ENCODE results near the gene TKT.
"Not testable (repeated sequence)": the region's sequence is repeated elsewhere in the genome, so short reads cannot be mapped to it uniquely, and the experiment has no call there.

The TKT gene, protein sequence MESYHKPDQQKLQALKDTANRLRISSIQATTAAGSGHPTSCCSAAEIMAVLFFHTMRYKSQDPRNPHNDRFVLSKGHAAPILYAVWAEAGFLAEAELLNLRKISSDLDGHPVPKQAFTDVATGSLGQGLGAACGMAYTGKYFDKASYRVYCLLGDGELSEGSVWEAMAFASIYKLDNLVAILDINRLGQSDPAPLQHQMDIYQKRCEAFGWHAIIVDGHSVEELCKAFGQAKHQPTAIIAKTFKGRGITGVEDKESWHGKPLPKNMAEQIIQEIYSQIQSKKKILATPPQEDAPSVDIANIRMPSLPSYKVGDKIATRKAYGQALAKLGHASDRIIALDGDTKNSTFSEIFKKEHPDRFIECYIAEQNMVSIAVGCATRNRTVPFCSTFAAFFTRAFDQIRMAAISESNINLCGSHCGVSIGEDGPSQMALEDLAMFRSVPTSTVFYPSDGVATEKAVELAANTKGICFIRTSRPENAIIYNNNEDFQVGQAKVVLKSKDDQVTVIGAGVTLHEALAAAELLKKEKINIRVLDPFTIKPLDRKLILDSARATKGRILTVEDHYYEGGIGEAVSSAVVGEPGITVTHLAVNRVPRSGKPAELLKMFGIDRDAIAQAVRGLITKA

DNA sequence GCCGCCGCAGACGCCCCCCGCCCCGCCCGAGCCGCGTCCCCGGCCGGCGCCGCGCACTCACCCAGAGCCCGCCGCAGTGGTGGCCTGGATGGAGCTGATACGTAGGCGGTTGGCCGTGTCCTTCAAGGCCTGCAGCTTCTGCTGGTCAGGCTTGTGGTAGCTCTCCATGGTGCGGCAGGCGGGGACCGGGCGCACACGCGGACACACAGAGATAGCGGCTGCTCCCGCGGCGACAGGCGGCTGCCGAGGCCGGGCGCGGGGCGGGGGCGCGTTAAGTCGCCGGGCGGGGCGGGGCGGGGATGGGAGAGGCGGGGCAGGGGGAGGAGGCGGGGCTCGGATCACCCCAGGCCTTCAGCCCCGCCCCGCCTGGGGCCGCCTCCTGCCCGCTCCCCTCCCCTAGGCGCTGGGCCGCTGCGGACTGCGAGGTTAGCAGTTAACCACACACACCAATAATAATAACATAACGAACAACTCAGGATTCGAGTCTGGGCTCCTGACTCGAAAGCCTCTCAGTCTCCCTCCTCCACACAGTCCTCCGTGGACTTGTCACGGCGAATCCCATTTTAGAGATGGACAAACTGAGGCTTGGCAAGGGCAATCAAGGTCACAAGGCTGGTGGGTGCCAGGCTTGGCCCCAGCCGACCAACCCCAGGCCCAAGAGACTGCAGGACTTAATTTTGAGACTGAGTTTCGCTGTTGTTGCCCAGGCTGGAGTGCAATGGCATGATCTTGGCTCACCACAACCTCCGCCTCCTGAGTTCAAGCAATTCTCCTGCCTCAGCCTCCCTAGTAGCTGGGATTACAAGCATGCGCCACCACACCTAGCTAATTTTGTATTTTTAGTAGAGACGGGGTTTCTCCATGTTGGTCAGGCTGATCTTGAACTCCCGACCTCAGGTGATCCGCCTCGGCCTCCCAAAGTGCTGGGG, at the start of gene TKT:
TSS of gene TKT (minus strand) at position 248 of the 929 bp plus-strand sequence. CDS start at position 168, 80 bp downstream.
- DNase-seq = no peak

DNA sequence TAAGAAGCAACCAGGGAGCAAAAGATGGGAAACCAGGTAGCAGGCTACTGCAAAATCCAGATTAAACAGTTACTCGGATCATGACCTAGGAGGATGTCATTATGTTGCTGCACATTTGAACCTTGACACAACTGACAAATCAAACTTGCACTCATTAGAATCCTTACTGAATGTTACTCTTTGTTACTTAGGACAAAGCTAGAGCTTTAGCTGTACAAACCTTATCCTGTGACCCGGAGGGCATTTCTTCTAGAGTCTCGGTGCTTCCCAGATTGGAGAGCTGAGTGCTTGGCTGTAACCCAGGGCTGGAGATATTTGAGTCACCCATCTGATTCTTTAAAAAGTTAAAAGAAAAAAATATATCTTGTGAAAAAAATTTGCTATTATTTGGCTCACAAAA, 48.1 kb upstream of the TKT start:
- no peak for DNase-seq

DNA sequence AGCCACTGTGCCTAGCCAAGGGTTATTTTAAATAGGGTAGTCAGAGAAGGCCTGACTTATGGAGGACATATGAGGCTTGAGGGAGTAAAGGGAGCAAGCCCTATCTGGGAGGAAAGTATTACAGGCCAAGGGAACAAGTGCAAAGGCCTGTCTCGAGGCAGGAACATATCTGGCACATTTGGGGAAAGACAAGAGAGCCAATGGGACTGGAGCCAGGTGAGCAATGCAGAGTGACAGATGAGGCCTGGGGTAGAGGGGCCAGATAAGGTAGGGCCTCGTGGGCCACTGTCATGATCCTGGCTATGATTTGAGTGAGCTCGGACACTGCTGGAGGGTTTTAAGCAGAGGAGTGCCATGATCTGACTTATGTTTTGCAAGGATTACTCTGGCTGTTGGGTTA, 47.7 kb upstream of the TKT start:
- DNase-seq = no peak

DNA sequence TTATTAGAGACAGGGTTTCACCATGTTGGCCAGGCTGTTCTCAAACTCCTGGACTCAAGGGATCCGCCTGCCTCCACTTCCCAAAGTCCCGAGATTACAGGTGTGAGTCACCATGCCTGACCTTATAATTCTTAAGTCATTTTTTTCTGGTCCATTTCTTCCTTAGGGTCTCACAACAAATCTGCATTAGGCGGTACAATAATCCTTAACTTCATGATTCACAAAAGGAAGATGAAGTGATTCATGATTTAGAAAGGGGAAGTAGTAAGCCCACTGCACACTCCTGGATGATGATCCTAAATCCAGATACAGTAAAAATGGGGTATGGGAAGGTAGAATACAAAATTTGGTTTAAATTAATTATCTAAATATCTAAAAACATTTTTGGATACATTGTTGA, 45.0 kb upstream of the TKT start:
- DNase-seq = no peak

DNA sequence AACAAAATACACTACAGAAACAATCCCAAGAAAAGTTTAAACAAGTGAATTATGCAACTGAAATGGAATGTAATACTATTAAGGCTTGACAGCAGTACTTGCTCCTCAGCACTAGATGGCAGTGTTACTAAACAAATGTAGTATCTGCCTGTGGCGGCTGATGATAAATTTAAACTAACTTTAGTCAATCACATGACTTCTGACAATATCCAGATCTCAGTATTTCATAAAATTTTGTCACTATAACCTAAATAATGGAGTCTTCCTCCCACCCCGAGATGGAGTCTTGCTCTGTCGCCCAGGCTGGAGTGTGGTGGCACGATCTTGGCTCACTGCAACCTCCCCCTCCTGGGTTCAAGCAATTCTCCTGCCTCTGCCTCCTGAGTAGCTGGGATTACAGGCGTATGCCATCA, 43.8 kb upstream of the TKT start:
- not testable (repeated sequence) for DNase-seq

DNA sequence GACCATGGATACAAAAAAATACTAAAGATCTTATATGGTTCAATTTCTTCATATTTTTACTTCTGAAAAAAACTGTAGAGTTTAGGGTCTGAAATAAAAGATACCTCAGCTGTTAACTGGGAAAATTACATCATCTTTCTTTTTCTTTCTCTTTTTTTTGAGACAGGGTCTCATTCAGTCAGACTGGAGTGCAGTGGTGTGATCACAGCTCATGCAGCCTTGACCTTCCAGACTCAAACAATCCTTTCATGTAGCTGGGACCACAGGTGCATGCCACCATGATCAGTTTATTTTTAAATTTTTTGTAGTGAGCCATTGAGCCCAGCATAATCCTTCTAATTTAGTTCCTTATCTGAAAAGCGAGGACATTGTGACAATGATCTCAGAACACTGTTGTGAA, 39.6 kb upstream of the TKT start:
- DNase-seq = no peak

DNA sequence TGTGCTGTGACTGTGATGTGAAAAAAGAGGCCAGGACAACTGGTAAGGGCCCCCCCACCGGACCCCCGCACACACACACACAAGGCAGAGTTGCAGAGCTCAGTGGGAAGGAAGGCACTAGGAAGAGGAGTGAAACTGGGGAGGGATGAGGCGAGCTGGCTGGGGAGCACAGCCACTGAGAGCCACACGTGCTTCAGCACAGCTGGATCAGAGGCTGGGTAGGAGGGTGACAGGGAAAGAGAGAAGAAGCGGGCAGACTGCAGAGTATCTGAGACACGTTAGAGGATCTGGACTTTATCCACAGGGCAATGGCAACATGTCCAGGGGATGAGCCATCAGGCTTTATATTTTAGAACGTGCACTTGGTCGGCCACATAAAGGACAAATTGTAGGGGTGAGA, 38.0 kb upstream of the TKT start:
- no peak for DNase-seq

DNA sequence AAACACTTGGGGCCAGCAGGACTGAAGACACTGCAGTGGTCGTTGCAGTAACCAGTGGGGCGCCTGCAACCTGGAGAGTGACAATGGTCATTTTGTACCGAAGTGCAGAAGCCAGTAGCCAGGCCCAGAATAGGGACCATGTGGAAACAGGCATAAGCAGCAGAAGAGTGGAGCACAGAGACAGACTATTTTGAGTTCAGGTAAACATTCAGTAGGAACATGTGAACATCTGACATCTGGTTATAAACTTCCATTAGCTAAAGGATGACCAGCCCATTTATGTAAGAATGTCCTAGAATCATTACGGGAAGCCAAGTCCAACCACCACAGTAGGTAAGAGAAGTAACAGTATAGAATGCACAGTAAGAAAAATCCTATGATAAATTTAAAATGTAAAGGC, 32.4 kb upstream of the TKT start:
- no peak for DNase-seq

DNA sequence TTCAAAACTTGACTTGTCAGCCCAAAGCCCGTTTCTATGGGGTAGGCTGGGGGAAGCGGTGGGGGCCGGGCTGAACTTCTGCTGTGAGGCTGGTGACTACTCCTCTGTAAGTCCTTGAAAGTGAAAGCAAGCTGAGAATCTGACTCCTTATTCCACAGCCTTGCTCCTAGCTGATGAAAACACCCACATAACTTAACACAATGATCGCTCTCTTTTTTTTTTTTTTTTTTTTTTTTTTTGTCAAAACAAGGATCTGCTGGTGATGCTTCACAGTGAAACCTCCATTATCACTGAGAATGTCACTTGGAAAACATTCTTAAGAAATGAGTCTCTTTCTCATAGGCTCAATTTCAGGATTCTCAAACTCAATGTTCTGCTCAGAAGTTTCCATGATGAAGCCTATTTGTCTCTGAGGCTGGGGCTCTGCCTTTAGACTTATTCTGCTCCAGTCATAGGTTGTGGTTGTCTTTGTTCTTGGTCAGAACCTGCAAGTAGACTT, 31.4 kb upstream of the TKT start:
- DNase-seq = no peak

DNA sequence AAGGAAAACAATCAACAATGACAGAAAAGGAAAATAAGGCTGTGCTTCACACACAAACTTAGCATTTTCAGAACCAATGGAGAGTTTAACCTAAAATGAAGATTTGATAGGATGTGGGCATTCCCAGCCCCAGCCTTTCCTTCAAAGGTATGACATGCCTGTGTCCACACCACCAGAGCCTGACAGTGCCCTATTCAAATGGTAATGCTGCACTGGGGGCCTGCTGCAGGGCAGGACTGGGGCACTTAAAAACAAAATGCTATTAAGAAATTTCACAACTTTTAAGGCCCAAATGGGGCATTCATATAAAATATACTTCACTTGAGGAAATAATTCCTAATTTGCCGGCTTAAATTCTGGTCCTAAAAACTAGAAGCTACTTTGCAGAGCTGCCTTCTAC, 30.9 kb upstream of the TKT start:
- DNase-seq = no peak

DNA sequence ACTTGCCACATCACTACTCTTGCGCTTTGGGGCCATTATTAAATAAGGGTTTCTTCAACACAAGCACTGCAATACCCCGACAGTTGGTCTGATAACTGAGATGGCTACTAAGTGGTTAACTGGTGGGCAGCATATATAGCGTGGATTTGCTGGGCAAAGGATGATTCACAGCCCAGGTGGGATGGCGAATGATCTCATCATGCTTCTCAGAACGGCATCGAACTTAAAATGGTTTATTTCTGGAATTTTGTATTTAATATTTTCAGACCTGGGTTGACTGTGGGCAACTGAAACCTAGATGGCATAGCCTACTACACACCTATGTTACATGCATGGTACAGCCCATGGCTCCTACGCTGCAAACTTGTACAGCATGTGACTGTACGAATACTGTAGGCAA, 26.8 kb upstream of the TKT start:
- DNase-seq = no peak

DNA sequence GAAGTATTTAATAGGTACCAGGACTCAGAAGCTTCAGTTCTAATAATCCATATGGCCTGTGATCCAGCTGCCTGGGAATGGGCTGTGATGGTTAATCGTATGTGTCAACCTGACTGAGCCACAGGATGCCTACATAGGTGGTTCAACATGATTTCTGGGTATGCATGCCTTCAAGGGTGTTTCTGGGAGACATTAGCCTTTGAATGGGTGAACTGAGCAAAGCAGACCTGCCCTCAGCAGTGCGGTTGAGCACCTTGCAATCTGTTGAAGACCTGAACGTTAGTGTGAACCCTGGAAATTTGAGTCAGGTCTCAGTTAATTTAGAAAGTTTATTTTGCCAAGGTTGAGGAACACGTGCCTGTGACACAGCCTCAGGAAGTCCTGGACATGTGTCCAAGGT, 22.8 kb upstream of the TKT start:
- DNase-seq = no peak

DNA sequence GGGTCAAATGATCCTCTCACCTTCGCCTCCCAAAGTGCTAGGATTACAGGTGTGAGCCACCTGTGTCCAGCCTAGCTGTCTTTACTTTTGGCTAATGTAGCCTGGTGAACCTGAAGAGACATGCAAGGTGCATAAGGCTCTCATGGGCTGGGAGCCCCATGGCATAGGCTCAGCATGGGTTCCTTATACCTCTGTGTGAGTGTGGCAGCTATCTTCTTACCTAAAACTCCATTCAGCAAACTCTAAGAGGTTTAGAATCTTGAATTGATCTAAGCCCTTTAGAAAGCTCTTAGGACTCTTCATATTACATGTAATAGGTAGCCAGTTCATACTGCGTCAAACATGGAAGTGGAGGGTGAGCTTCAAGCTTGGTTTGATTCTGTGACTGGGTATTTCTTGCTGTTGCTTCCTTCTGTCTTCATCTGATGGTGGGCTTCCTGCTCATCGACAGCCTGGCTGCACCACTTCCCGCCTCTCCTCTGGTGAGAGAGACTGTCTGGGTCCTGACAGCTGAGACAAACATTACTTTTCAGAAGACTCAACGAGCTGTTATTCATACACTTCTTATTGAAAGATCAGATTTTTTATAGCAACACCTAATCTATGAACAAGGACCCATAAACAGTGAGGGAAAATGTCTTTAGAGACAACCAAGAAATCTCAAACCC, 19.2 kb upstream of the TKT start:
- DNase-seq = no peak

DNA sequence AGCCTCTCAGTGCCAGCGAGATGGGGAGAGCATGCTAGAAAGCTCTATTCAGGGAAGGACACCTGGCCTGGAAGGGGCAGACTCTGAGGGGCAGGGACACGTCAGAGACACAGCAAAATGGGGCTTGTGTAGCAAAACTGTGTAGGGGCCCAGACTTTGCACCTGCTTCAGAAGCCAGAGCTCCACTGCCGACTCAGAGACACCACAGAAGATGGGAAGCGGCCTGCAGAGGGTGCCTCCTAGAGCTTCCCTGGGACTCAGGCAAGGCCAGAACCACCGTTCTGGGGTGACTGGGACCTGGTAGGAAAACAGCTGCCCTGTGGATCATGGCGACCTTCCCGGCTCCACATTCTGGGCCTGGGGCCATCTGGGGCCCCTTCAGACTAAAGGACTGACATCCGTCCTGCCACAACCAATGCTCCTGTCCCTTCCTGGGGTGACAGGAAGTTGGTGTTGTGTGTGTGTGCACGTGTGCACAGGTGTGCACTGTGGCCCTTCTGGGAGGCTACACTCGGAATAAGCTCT, 17.4 kb upstream of the TKT start:
- no peak for DNase-seq

DNA sequence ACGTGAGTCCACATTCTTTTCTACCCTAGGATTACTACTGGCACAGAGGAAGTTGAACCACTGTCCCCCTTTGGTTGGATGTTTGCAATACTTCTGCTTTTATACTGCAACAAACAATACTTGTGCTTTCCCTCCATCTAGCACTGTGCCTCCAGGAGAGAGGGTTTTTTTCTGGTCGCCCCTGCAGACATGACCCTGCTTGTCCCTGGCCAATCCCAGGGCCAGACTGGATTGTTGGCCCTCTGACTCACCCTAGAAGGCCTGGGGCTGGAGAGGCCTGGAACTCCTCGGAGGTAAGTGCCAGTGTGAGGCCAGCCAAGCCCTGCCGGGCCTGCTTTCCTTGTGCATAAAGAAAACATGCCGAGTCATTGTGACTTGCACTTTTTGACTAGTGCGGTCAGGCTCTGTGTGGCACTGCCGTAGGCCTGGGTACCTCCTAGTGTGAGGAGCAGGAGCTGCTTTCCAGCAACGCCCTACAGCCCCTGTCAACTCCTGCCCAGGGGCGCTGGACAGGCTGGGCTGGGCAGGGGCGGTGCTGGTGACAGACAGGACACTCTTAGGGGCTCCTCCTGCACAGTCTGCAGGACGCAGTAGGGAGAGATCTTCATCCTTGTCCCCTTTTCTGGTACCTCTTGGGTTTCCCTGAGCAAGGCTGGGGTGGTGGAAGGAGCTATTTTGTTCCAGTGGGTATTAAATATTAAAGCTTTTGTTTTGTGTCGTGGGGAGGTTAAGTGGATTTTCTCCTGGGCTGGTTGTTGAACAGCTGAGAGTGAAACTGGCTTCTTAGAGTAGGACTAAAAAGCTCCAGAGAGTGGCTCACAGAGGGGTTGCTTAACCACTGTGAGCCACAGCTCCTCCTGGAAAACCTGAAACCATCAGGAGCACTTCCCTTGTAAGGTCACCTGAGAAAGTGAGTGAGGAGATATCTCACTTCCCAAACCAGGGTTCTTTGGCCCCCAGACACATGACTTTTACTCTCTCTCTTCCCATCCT, 14.4 kb upstream of the TKT start:
- DNase-seq = no peak

DNA sequence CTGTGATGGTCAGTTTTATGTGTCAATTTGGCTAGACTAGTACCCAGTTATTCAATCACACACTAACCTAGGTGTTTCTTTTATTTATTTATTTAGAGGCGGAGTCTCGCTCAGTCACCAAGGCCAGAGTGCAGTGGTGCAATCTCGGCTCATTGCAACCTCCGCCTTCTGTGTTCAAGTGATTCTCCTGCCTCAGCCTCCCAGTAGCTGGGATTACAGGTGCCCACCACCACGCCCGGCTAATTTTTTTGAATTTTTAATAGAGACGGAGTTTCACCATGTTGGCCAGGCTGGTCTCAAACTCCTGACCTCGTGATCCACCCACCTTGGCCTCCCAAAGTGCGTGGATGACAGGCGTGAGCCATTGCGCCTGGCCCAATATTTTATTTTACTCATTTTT, 13.4 kb upstream of the TKT start:
- not testable (repeated sequence) for DNase-seq

DNA sequence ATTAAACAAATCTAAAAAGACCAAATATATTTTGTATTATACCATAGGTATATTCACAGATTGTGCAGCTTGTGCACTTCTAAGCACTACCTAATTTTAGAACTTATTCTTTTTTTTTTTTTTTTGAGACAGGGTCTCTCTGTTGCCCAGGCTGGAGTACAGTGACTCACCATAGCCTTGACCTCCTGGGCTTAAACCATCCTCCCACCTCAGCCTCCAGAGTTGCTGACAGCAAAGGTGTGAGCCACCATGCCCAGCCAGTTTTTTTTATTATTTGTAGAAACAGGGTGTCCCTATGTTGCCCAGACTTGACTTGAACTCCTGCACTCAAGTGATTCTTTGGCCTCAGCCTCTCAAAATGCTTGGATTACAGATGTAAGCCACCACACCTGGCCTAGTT, 11.9 kb upstream of the TKT start:
- DNase-seq = no peak

DNA sequence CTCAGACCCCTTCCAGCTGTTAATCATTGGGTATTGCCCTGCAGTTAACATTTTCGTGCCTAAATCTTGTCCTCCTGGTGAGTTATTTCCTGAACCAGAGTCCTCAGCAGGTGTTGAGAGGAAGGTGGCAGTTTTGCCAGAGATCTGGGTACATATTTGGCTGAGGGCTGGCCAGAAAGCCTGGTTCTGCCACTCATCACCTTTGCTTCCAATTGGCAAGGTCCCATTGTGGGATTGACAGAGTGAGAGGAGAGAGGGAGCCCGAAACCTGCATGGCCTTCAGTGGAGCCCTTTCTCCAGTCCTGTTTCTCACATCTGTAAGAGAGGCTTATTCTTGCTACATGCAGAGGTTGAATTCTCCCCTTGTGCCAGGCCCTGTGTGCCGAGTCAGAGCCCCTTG, 8.9 kb upstream of the TKT start:
- DNase-seq = no peak

DNA sequence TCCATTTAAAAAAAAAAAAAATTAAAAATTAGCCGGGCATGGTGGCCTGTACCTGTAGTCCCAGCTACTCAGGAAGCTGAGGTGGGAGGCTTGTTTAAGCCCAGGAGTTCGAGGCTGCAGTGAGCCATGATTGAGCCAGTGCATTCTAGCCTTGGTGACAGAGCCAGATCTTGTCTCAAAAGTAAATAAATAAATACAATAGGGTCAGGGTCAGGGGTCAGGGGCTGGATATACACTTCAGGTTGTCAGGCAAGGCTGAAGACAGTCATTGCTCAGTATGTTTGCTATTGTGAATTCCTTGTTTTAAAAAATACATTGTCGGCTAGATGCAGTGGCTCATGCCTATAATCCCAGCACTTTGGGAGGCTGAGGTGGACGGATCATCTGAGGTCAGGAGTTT, 8.1 kb upstream of the TKT start:
- DNase-seq = no peak

DNA sequence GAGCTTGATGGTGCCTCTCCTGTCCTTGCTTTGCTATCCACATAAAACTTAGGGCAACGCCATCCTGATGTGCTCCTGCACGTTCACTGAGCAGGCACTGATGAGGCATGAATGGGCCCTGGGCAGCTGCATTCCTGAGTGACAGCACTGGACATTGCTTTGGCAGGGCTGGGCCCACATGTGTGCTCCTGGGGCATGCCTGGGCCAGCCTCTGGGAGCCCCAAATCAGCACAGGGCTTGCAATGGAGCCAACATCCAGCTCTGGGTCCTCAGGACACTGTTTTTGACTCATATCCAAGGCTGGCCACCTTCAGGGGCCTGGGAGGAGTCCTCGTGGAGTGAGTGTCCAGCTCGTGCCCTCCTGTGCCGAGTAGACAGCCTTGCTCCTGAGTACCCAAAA, 5.9 kb upstream of the TKT start:
- no peak for DNase-seq

DNA sequence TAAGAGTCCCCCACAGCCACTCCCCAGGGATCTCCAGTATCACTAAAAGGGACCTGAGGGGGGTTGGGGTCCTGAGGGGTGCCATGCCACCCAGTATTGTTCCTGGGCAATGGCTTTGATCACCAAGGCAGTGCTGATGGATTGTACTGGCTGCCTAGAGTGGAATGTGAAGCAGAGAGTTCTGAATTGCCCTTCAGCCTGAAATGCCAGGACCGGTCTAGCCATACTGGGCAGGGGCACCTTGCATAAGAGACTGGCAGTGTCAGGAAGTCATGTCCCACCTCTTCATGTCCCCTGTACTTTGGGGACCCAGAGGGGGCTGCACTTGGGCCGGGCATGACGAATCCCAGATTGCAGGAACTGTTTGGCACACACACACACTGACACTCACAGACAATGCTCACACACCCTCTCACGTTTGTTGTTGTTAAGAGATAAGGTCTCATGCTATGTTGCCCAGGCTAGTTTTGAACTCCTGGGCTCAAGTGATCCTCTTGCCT, 4.5 kb upstream of the TKT start:
- DNase-seq = no peak

All from cortex of kidney (tissue), 1 donor.